Measurements from ENCODE around the gene TP73.

Gene TP73

GRCh38 chr1:3770047-3770765 lies 117.9 kb downstream of the TP73 start:
- H3K4me3 ChIP-seq (ENCODE audit: low read depth, low read length) = no peak overlapping the region
- TF ChIP-seq, protein P1, sequence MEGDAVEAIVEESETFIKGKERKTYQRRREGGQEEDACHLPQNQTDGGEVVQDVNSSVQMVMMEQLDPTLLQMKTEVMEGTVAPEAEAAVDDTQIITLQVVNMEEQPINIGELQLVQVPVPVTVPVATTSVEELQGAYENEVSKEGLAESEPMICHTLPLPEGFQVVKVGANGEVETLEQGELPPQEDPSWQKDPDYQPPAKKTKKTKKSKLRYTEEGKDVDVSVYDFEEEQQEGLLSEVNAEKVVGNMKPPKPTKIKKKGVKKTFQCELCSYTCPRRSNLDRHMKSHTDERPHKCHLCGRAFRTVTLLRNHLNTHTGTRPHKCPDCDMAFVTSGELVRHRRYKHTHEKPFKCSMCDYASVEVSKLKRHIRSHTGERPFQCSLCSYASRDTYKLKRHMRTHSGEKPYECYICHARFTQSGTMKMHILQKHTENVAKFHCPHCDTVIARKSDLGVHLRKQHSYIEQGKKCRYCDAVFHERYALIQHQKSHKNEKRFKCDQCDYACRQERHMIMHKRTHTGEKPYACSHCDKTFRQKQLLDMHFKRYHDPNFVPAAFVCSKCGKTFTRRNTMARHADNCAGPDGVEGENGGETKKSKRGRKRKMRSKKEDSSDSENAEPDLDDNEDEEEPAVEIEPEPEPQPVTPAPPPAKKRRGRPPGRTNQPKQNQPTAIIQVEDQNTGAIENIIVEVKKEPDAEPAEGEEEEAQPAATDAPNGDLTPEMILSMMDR (IDR thresholded peaks at IDR 0.05; ENCODE audit: low read depth, low read length) = no peak

- H3K4me3 ChIP-seq (ENCODE audit: low read depth, low read length) = peak overlapping the region; percentile 69
- TF ChIP-seq, protein P1 (IDR thresholded peaks at IDR 0.05; ENCODE audit: low read depth, low read length) = no peak
These were observed 119.1 kb downstream of the TP73 start for GRCh38 chr1:3771108-3772026.

- H3K4me3 ChIP-seq (ENCODE audit: low read depth, low read length) = peak overlapping the region; percentile 69
- TF ChIP-seq, protein P1 (IDR thresholded peaks at IDR 0.05; ENCODE audit: low read depth, low read length) = no peak
These were observed 119.9 kb downstream of the TP73 start for GRCh38 chr1:3772027-3772714.

DNA sequence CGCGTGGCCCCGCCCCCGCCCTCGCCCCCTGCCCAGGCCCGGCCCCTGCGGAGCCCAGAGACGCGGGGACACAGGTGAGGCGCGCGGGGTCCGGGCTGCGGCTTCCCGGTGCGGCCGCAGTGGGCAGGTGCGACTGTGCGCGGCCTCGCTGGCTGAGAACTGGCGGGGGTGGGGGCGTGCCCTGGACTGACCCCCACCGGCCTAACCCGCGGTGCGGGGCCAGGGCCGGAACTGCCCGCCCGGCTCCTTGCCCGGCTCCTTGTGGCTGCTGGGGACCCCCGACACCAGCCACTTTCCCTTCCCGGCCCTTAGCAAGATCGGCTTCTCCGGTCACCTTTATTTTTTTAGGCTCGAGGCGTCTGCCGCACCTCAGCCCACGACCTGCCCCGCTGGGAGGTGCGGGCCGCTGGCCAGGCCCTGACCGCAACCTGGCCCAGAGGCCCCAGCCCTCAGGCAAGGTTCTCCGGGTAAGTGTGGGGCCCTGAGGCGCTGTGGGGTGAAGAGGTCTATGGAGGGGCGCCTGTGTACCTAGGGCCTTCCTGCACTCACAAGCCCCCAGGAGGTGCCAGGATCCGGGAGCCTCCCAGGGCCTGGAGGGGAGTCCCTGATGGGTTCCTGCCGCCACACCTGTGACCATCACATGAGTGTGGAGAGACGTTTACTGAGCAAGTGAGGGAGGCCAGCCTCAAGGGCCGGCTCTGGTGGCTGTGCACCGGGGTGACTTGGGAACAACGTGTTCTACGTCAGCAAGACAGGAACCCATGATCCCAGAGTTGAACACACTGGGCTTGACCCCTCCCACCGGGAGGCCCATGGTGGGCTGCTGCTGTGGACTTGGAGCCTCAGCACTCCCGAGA lies 120.6 kb downstream of the TP73 start, which contains the start of gene SMIM1:
Gene SMIM1 (plus strand): TSS at position 35 of the 857 bp plus-strand sequence. CDS start 2,625 bp downstream, outside the sequence.
- TF ChIP-seq, protein P1 (IDR thresholded peaks at IDR 0.05; ENCODE audit: low read depth, low read length) = no peak

DNA sequence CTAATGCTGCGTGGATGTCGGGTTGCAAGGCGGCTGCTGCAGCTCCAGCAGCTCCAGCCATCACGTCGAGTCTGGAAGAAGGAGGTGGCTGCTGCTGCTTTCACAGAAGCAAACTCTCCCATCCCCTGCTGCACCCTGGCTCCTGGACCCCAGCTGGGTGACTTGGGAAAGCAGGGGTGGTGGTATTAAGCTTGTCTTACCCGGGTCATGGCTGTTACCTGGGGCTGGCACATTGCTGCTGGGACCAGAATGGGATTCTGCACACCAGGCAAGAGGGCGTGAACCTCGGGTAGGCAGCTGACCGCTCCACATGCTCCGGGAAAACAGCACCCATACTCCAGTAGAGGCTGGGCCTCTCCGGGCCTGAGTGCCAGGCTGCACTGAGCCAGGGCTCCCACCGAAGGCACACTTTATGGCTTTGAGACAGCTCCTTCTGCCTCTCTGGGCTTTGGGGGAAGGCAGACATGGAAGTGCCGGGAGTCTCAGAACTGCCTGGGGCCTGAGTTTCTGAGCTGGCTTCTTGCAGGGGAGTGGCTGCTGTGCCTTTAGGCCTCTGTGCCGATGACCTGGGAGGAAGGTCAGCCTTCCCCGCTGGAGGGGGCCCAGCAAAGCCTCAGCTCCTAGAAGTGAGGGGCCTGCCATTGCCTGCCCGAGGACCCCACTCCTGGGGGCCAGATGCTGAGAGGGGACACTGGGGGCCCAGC lies 121.4 kb downstream of the TP73 start:
- TF ChIP-seq, protein P1 (IDR thresholded peaks at IDR 0.05; ENCODE audit: low read depth, low read length) = no peak

More for the DNA sequence above, 120.6 kb downstream of the TP73 start, which contains the start of gene SMIM1:
- H3K4me3 ChIP-seq (ENCODE audit: low read depth, low read length) = peak within 1 kb of the TSS; percentile 69

More for the DNA sequence above, 121.4 kb downstream of the TP73 start:
- no peak overlapping the region for H3K4me3 ChIP-seq (ENCODE audit: low read depth, low read length)

Measured in WI38 (cell line).